Activated CD8-positive, alpha-beta T cell treated with anti-CD3 and anti-CD28 coated beads, Interleukin-2, amount 10 ng/mL, durations not matched to agents 7 days and 5 days (primary cell): ENCODE data around the gene MRPL40. TPM values are rescaled to one million over a fixed set of nuclear protein-coding genes. Genes with fewer than 3 reads are reported as not detected.

Experiments used
- ATAC-seq: fragments of 150-1000 bp; cut with Tn5 transposase; one replicate; pipeline ENCODE4 v1.10.0; 2021; ENCODE audit warnings: moderate library complexity
- CTCF ChIA-PET: fragments of 350-600 bp; sonication (Branson Sonifier 250); formaldehyde crosslinking; loops from one replicate; lab custom pipeline; 2021; ENCODE audit warnings: antibody characterized with exemption; lab: Charles Lee
- POLR2A ChIA-PET: fragments of 350-600 bp; sonication (Branson Sonifier 250); formaldehyde crosslinking; loops from one replicate; lab custom pipeline; 2021; ENCODE audit warnings: antibody characterized with exemption; lab: Charles Lee
- DNase-seq: peaks from one replicate; pipeline ENCODE4 v3.0.0-alpha.2; 2020
- H3K27ac Mint-ChIP-seq: one replicate; pipeline ENCODE4 v1.8.0; 2021; ENCODE audit warnings: mild to moderate bottlenecking, mixed read lengths
- H3K27me3 Mint-ChIP-seq: one replicate; pipeline ENCODE4 v1.8.0; 2021; ENCODE audit warnings: low read depth, mixed read lengths
- H3K36me3 Mint-ChIP-seq: one replicate; pipeline ENCODE4 v1.8.0; 2021; ENCODE audit warnings: low read depth, mixed read lengths
- H3K4me1 Mint-ChIP-seq: one replicate; pipeline ENCODE4 v1.8.0; 2021; ENCODE audit warnings: low read depth, mixed read lengths
- H3K4me3 Mint-ChIP-seq: one replicate; pipeline ENCODE4 v1.8.0; 2021; ENCODE audit warnings: mild to moderate bottlenecking, mixed read lengths
- H3K9me3 Mint-ChIP-seq: one replicate; pipeline ENCODE4 v1.8.0; 2022; ENCODE audit warnings: mixed read lengths; ENCODE audit not compliant: insufficient read depth
- total RNA-seq, 2 experiments: library from RNA; stranded (reverse); gene quantifications; one replicate each; pipeline ENCODE4 v1.2.3, GENCODE V29; 2021

The MRPL40 gene
- 10 to 100 TPM; 26.8 to 29.5 TPM for total RNA-seq

GRCh38 chr22:19432133-19432851 lies at the start of gene MRPL40:
Gene MRPL40 (plus strand): TSS chr22:19432545. CDS start chr22:19432555, 10 bp downstream.
- Mint-ChIP-seq H3K9me3 (no peaks in the 10 kb centered on the region), H3K4me1 (peaks cover 38% of the 10 kb centered on the region), H3K27me3 (no peaks in the 10 kb centered on the region), H3K27ac (peak within 1 kb of the TSS; percentile 94), H3K36me3 (peaks cover 34% of the 10 kb centered on the region), H3K4me3 (peak within 1 kb of the TSS; percentile 81)
- ATAC-seq (peak; percentile 86), DNase-seq (peak; percentile 92)
- ChIA-PET POLR2A (interaction anchor here (0.8 to 6.3 kb wide), 7 partner anchors 11 to 165 kb away, joined by 4 to 67 read pairs (median 4); partner anchors contain the start of genes C22orf39, CDC45 and UFD1), CTCF (interaction anchor here (1.1 to 1.5 kb wide), 3 partner anchors 12 to 18 kb away, joined by 3 to 4 read pairs (median 3); no protein-coding TSS in a partner anchor)

- POLR2A ChIA-PET: no interaction called here
- CTCF ChIA-PET: no interaction called here
- DNase-seq (no peak), ATAC-seq (no peak)
- Mint-ChIP-seq H3K9me3 (no peaks in the 10 kb centered on the region), H3K4me1 (no peaks in the 10 kb centered on the region), H3K27ac (no peak overlapping the region), H3K36me3 (peaks cover 47% of the 10 kb centered on the region), H3K4me3 (no peak overlapping the region), H3K27me3 (no peaks in the 10 kb centered on the region)
These were observed 49.1 kb upstream of the MRPL40 start for GRCh38 chr22:19383292-19383691.

GRCh38 chr22:19385221-19385906 lies 47.0 kb upstream of the MRPL40 start:
- ATAC-seq (no peak), DNase-seq (no peak)
- ChIA-PET CTCF (no interaction called here), POLR2A (no interaction called here)
- Mint-ChIP-seq H3K27ac (no peak overlapping the region), H3K4me1 (no peaks in the 10 kb centered on the region), H3K9me3 (no peaks in the 10 kb centered on the region), H3K4me3 (no peak overlapping the region), H3K27me3 (no peaks in the 10 kb centered on the region), H3K36me3 (peaks cover 52% of the 10 kb centered on the region)

GRCh38 chr22:19386248-19386647 lies 46.1 kb upstream of the MRPL40 start:
- Mint-ChIP-seq H3K9me3 (no peaks in the 10 kb centered on the region), H3K4me1 (no peaks in the 10 kb centered on the region), H3K4me3 (no peak overlapping the region), H3K27ac (no peak overlapping the region), H3K36me3 (peaks cover 54% of the 10 kb centered on the region), H3K27me3 (no peaks in the 10 kb centered on the region)
- ATAC-seq (no peak), DNase-seq (no peak)
- ChIA-PET CTCF (interaction anchor here (1.1 to 1.5 kb wide), 2 partner anchors 9 to 14 kb away, joined by 3 read pairs; no protein-coding TSS in a partner anchor), POLR2A (no interaction called here)

GRCh38 chr22:19387038-19387437 lies 45.3 kb upstream of the MRPL40 start:
- ATAC-seq (no peak), DNase-seq (no peak)
- POLR2A ChIA-PET: interaction anchor here (0.8 kb wide), 1 partner anchor 9 kb away, joined by 3 read pairs; no protein-coding TSS in a partner anchor
- no peak overlapping the region for H3K27ac Mint-ChIP-seq
- H3K9me3 Mint-ChIP-seq: no peaks in the 10 kb centered on the region
- no peaks in the 10 kb centered on the region for H3K27me3 Mint-ChIP-seq
- CTCF ChIA-PET: interaction anchor here (1.1 to 1.5 kb wide), 2 partner anchors 9 to 14 kb away, joined by 3 read pairs; no protein-coding TSS in a partner anchor
- H3K4me1 Mint-ChIP-seq: no peaks in the 10 kb centered on the region
- peaks cover 48% of the 10 kb centered on the region for H3K36me3 Mint-ChIP-seq
- no peak overlapping the region for H3K4me3 Mint-ChIP-seq

GRCh38 chr22:19387575-19387974 lies 44.8 kb upstream of the MRPL40 start:
- Mint-ChIP-seq H3K27ac (no peak overlapping the region), H3K9me3 (no peaks in the 10 kb centered on the region), H3K36me3 (peaks cover 47% of the 10 kb centered on the region), H3K4me3 (no peak overlapping the region), H3K27me3 (no peaks in the 10 kb centered on the region), H3K4me1 (no peaks in the 10 kb centered on the region)
- ChIA-PET CTCF (interaction anchor here (1.1 kb wide), 1 partner anchor 15 kb away, joined by 3 read pairs; no protein-coding TSS in a partner anchor), POLR2A (interaction anchor here (0.8 kb wide), 1 partner anchor 8 kb away, joined by 3 read pairs; no protein-coding TSS in a partner anchor)
- ATAC-seq (no peak), DNase-seq (no peak)

- Mint-ChIP-seq H3K9me3 (no peaks in the 10 kb centered on the region), H3K4me3 (no peak overlapping the region), H3K4me1 (no peaks in the 10 kb centered on the region), H3K27ac (no peak overlapping the region), H3K27me3 (no peaks in the 10 kb centered on the region), H3K36me3 (peaks cover 50% of the 10 kb centered on the region)
- DNase-seq (no peak), ATAC-seq (no peak)
- CTCF ChIA-PET: no interaction called here
- POLR2A ChIA-PET: interaction anchor here (0.7 to 1.0 kb wide), 2 partner anchors 10 to 39 kb away, joined by 3 read pairs; no protein-coding TSS in a partner anchor
These were observed 38.6 kb upstream of the MRPL40 start for GRCh38 chr22:19393704-19394103.

- POLR2A ChIA-PET: interaction anchor here (0.6 to 1.0 kb wide), 3 partner anchors 9 to 40 kb away, joined by 3 read pairs; no protein-coding TSS in a partner anchor
- no peak overlapping the region for H3K4me3 Mint-ChIP-seq
These were observed 37.9 kb upstream of the MRPL40 start for GRCh38 chr22:19394274-19395050.

GRCh38 chr22:19395276-19395675 lies 37.1 kb upstream of the MRPL40 start:
- DNase-seq (no peak), ATAC-seq (no peak)
- CTCF ChIA-PET: interaction anchor here (0.9 kb wide), 1 partner anchor 9 kb away, joined by 3 read pairs; no protein-coding TSS in a partner anchor
- Mint-ChIP-seq H3K36me3 (peaks cover 41% of the 10 kb centered on the region), H3K27me3 (no peaks in the 10 kb centered on the region), H3K27ac (no peak overlapping the region), H3K4me3 (no peak overlapping the region), H3K9me3 (no peaks in the 10 kb centered on the region), H3K4me1 (peaks cover 2% of the 10 kb centered on the region)
- POLR2A ChIA-PET: interaction anchor here (0.8 to 1.2 kb wide), 2 partner anchors 8 to 49 kb away, joined by 3 read pairs; no protein-coding TSS in a partner anchor

More at GRCh38 chr22:19394274-19395050, 37.9 kb upstream of the MRPL40 start:
- DNase-seq: no peak
- no peaks in the 10 kb centered on the region for H3K27me3 Mint-ChIP-seq
- peaks cover 46% of the 10 kb centered on the region for H3K36me3 Mint-ChIP-seq
- no peaks in the 10 kb centered on the region for H3K9me3 Mint-ChIP-seq
- H3K4me1 Mint-ChIP-seq: peaks cover 2% of the 10 kb centered on the region
- CTCF ChIA-PET: no interaction called here
- no peak for ATAC-seq
- no peak overlapping the region for H3K27ac Mint-ChIP-seq

GRCh38 chr22:19396561-19396933 lies 35.8 kb upstream of the MRPL40 start:
- Mint-ChIP-seq H3K4me1 (peaks cover 2% of the 10 kb centered on the region), H3K9me3 (no peaks in the 10 kb centered on the region), H3K36me3 (peaks cover 46% of the 10 kb centered on the region), H3K27me3 (no peaks in the 10 kb centered on the region), H3K27ac (no peak overlapping the region), H3K4me3 (no peak overlapping the region)
- ATAC-seq: no peak
- ChIA-PET POLR2A (no interaction called here), CTCF (interaction anchor here (1.3 to 2.4 kb wide), 2 partner anchors 16 to 81 kb away, joined by 4 to 6 read pairs; no protein-coding TSS in a partner anchor)
- DNase-seq: no peak
